ENCODE data around the gene APBB2. TPM values are rescaled to one million over a fixed set of nuclear protein-coding genes. Genes with fewer than 3 reads are reported as not detected.

Gene APBB2
- total and polyA plus RNA-seq, 10 of the 15 experiments (the other 5 are each of a cell fraction or from before 2014, with no cell fraction given) = 2.7 to 24.6 (median 19.0) TPM

- Histone ChIP-seq H3K36me3 (ENCODE audit: control insufficient read depth in 2 of 2, insufficient read depth in 2 of 2, low read length in 1 of 2) (no peaks in the 10 kb centered on the region), H3K27ac (ENCODE audit: control insufficient read depth, insufficient read depth) (no peak overlapping the region), H3K27me3 (replicated peaks in 1 of 2; ENCODE audit: control insufficient read depth in 2 of 2, insufficient read depth in 2 of 2, low read length in 1 of 2) (no peaks in the 10 kb centered on the region), H4K20me1 (ENCODE audit: control insufficient read depth, insufficient read depth) (no peaks in the 10 kb centered on the region), H2AFZ (ENCODE audit: control insufficient read depth, low read depth, low read length) (no peak overlapping the region), H3K4me1 (ENCODE audit: control insufficient read depth, insufficient read depth, low read length) (no peaks in the 10 kb centered on the region), H3K4me3 (no peak overlapping the region), H3K79me2 (ENCODE audit: control insufficient read depth, insufficient read depth, low read length) (no peaks in the 10 kb centered on the region), H3K9ac (ENCODE audit: control insufficient read depth, insufficient read depth, low read length) (no peak overlapping the region), H3K9me3 (replicated peaks; ENCODE audit: control insufficient read depth, insufficient read depth, low read length) (no peaks in the 10 kb centered on the region), H3K4me2 (ENCODE audit: control insufficient read depth, insufficient read depth) (no peak overlapping the region)
- no TSS peak for BruUV-seq (replicated peaks)
- no peak for ATAC-seq
- no peak for TF ChIP-seq JUNB (IDR thresholded peaks at IDR 0.05)
- TF ChIP-seq SMAD1 (IDR thresholded peaks at IDR 0.05; ENCODE audit: low read depth, partially characterized antibody) = no peak
- TF ChIP-seq, protein P1, sequence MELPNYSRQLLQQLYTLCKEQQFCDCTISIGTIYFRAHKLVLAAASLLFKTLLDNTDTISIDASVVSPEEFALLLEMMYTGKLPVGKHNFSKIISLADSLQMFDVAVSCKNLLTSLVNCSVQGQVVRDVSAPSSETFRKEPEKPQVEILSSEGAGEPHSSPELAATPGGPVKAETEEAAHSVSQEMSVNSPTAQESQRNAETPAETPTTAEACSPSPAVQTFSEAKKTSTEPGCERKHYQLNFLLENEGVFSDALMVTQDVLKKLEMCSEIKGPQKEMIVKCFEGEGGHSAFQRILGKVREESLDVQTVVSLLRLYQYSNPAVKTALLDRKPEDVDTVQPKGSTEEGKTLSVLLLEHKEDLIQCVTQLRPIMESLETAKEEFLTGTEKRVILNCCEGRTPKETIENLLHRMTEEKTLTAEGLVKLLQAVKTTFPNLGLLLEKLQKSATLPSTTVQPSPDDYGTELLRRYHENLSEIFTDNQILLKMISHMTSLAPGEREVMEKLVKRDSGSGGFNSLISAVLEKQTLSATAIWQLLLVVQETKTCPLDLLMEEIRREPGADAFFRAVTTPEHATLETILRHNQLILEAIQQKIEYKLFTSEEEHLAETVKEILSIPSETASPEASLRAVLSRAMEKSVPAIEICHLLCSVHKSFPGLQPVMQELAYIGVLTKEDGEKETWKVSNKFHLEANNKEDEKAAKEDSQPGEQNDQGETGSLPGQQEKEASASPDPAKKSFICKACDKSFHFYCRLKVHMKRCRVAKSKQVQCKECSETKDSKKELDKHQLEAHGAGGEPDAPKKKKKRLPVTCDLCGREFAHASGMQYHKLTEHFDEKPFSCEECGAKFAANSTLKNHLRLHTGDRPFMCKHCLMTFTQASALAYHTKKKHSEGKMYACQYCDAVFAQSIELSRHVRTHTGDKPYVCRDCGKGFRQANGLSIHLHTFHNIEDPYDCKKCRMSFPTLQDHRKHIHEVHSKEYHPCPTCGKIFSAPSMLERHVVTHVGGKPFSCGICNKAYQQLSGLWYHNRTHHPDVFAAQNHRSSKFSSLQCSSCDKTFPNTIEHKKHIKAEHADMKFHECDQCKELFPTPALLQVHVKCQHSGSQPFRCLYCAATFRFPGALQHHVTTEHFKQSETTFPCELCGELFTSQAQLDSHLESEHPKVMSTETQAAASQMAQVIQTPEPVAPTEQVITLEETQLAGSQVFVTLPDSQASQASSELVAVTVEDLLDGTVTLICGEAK (IDR thresholded peaks at IDR 0.05; ENCODE audit: borderline replicate concordance) = no peak
- TF ChIP-seq FOS (IDR thresholded peaks at IDR 0.05; ENCODE audit: borderline replicate concordance, extremely low read depth, insufficient read length) = no peak
- no peak for TF ChIP-seq MEF2B (IDR thresholded peaks at IDR 0.05; ENCODE audit: partially characterized antibody, poor library complexity, severe bottlenecking)
- TF ChIP-seq ZZZ3 (IDR thresholded peaks at IDR 0.05; ENCODE audit: control insufficient read depth, insufficient read length, low read depth) = no peak
- TF ChIP-seq HDAC6 (IDR thresholded peaks at IDR 0.05; ENCODE audit: unreplicated experiment) = no peak
- no peak for TF ChIP-seq NFXL1 (IDR thresholded peaks at IDR 0.05; ENCODE audit: borderline replicate concordance)
- no peak for TF ChIP-seq KLF5 (IDR thresholded peaks at IDR 0.05; ENCODE audit: partially characterized antibody)
- no peak for TF ChIP-seq HDAC2 (IDR thresholded peaks at IDR 0.05)
- no peak for TF ChIP-seq KAT2A (conservative IDR thresholded peaks at IDR 0.05; ENCODE audit: control insufficient read depth, low read depth, low read length)
- no peak for TF ChIP-seq TARDBP (IDR thresholded peaks at IDR 0.05; ENCODE audit: borderline replicate concordance)
- TF ChIP-seq CREM (IDR thresholded peaks at IDR 0.05; ENCODE audit: low read depth) = no peak
- TF ChIP-seq SMC3 (IDR thresholded peaks at IDR 0.05; ENCODE audit: borderline replicate concordance, low read length) = no peak
- no peak for TF ChIP-seq SMAD5 (IDR thresholded peaks at IDR 0.05; ENCODE audit: low read depth)
- intact Hi-C loops (cut with micrococcal nuclease; ENCODE audit: unreplicated experiment) = loop anchor here (5.0 kb wide), 1 partner anchor 51 kb away; no protein-coding TSS in a partner anchor
- DNase-seq (ENCODE audit: low read depth, low spot score) = no peak
- CTCF ChIA-PET = interaction anchor here (0.7 to 17.4 kb wide), 23 partner anchors 10 to 683 kb away, joined by 3 to 567 read pairs (median 5); partner anchors contain the start of gene APBB2
- no peak for FAIRE-seq
- POLR2A ChIA-PET = interaction anchor here (1.1 kb wide), 1 partner anchor 13 kb away, joined by 3 read pairs; no protein-coding TSS in a partner anchor
- in situ Hi-C loops (cut with MboI) = loop anchor here (5.0 kb wide), 1 partner anchor 239 kb away; no protein-coding TSS in a partner anchor
- SMC1A ChIA-PET (ENCODE audit: uncharacterized antibody, unreplicated experiment) = interaction anchor here (0.6 to 10.1 kb wide), 19 partner anchors 9 to 272 kb away, joined by 3 to 362 read pairs (median 4); partner anchors contain the start of gene APBB2
- RAD21 ChIA-PET (ENCODE audit: unreplicated experiment) = interaction anchor here (1.0 to 12.1 kb wide), 7 partner anchors 13 to 234 kb away, joined by 3 to 262 read pairs (median 5); partner anchors contain the start of gene APBB2
- WGBS (ENCODE audit: insufficient coverage, insufficient replicate concordance, low lambda C conversion rate, missing lambda C conversion rate) = 80% methylated on average over 5 of the region's 5 CpGs
Observed at GRCh38 chr4:40978548-40978947, 235.8 kb downstream of the APBB2 start.
